Muscle of arm (tissue), 12 donors: Measurements from ENCODE around the gene TBC1D22A. TPM values are rescaled to one million over a fixed set of nuclear protein-coding genes. Genes with fewer than 3 reads are reported as not detected.
A peak's percentile ranks its signal among the peaks of the same experiment; 100 is the strongest.

Source experiments
- DNase-seq: peaks from one replicate; pipeline ENCODE4 v3.0.0-alpha.2; 2013
- polyA plus RNA-seq, 12 donors: library from polyadenylated mRNA; unstranded; fragments of 120-200 nt; gene quantifications; one replicate each; pipeline ENCODE4 v1.2.1, GENCODE V29; 2013; ENCODE audit not compliant: insufficient read length in 12 of 12

TBC1D22A gene
- polyA plus RNA-seq, 12 donors, result 10.3 to 18.0 (median 13.1) TPM; not detected in 1

DNA sequence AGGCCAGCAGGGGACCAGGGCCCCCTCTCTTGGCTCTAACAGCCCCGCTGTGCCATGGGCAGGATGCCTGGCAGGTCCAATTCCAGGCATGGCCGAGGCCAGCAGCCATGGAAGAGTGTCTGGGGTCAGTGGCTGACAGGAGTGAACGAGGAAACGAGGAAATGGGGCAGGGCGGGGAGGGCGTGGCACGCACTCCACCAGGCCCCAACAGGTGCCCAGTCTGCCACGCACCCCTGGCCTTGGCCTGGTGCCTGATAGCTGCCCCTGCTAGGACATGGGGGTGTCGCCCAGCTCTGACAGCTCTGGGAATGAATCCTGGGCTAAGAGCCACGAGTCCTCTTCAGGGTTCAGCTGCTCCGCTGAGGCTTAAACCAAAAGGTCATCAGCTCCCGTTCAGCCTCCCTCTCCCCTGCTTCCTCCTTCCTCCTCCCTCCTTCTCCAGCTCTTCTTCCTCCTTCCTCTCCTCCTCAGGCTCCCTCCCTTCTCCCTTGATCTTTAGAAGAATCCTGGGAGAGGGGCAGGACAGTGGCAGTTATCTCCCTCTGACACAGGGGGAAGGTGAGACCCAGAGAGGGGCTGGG, 11.5 kb upstream of the TBC1D22A start:
- DNase-seq, result no peak

GRCh38 chr22:46752286-46752987, 10.0 kb upstream of the TBC1D22A start:
- DNase-seq, result no peak

- DNase-seq, result no peak
These were observed 9.5 kb upstream of the TBC1D22A start for GRCh38 chr22:46752988-46753310.

DNA sequence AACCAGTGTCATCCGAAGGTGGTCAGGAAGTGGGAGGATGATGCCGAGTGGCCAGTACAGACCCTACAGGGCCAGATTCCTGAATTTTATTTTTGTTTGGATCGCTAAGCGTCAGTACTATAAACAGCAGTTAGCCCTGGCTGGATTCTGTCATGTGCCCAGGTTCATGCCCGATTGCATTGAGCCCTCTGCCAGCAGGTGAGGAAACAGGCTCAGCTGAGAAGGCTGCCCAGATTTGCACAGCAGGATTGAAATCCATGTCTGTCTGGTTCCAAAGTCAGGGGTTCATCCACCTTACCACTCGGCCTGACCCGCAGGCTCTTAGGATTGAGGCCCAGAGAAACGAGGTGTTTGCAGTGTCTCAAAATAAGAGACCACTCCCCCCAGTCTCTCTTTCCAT, 9.1 kb upstream of the TBC1D22A start:
- DNase-seq, result no peak

- no peak for DNase-seq
These were observed 8.7 kb upstream of the TBC1D22A start for GRCh38 chr22:46753761-46754109.

GRCh38 chr22:46754110-46754799, 8.2 kb upstream of the TBC1D22A start:
- peak; percentile 67 for DNase-seq

- DNase-seq, result no peak
These were observed 7.6 kb upstream of the TBC1D22A start for GRCh38 chr22:46754826-46755225.

DNA sequence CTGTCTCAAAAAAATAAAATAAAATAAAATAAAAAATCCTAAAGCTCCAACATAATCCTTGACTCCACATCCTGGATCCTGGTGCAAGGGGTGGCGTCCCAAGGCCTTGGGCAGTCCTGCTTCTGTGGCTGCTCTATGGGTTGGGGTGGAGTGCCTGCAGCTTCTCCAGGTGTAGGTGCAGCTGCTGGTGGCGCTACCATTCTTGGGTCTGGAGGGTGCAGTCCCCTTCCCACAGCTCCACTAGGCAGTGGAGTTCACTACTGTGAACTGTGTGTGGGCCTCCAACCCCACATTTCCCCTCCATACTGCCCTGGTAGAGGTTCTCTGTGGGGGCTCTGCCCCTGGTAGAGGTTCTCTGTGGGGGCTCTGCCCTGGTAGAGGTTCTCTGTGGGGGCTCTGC, 6.9 kb upstream of the TBC1D22A start:
- DNase-seq, result no peak

GRCh38 chr22:46756097-46756496, 6.4 kb upstream of the TBC1D22A start:
- no peak for DNase-seq

- DNase-seq, result no peak
These were observed 5.3 kb upstream of the TBC1D22A start for GRCh38 chr22:46757104-46757503.

DNA sequence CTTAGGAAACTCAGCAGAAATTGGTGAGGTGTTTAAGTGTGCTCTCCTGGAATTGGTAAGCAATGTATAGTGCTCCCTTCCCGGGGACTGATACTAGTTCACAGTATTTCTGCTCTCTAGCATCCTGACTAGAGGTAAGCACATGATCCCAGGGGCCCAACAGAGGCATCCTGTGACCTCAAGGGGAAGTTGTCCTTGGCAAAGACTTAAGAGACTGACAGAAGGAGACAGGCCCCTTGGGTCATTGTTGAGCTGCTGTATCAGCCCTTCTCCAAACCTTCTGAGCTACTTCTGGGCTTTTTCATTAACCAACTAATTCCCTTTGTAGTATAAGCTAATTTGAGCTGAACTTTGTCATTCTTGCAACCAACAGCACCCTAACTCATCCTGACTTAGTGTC, 4.3 kb upstream of the TBC1D22A start:
- DNase-seq, result no peak

- DNase-seq, result no peak
These were observed 3.6 kb upstream of the TBC1D22A start for GRCh38 chr22:46758867-46759290.

- no peak for DNase-seq
These were observed 1.4 kb upstream of the TBC1D22A start for GRCh38 chr22:46761017-46761416.

DNA sequence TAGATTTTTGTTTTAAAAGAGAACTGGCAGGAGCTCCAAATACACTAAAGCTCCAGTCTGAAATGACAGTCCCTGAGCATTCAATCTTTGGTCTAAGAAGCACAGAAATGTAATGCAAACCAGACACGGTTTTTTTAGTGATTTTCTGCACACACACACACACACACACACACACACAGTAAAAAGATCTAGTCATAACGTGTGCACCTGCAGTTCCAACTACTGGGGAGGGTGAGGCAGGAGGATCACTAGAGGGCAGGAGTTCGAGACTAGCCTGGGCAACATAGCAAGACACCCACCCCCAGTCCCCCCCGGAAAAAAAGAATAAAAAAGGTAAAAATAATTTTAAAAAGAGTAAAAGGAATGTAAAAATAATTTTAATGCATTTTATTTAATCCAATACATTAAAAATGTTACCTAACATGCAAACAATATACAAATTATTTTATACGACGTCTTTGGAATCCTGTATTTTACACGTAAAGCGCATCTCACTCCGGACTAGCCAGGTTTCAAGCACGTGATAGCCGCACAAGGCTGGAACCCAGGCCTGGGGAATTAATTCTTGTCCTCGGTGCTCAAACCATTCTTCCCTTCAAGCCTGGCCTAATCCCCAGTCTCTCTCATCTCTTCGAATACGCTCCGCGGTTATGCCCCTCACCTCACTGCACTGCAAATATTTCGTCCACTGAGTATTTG, 762 bp upstream of the TBC1D22A start:
- no peak for DNase-seq

- DNase-seq, result no peak
These were observed 728 bp downstream of the TBC1D22A start for GRCh38 chr22:46763051-46763705.

- DNase-seq, result no peak
These were observed 1.8 kb downstream of the TBC1D22A start for GRCh38 chr22:46764140-46764680.

DNA sequence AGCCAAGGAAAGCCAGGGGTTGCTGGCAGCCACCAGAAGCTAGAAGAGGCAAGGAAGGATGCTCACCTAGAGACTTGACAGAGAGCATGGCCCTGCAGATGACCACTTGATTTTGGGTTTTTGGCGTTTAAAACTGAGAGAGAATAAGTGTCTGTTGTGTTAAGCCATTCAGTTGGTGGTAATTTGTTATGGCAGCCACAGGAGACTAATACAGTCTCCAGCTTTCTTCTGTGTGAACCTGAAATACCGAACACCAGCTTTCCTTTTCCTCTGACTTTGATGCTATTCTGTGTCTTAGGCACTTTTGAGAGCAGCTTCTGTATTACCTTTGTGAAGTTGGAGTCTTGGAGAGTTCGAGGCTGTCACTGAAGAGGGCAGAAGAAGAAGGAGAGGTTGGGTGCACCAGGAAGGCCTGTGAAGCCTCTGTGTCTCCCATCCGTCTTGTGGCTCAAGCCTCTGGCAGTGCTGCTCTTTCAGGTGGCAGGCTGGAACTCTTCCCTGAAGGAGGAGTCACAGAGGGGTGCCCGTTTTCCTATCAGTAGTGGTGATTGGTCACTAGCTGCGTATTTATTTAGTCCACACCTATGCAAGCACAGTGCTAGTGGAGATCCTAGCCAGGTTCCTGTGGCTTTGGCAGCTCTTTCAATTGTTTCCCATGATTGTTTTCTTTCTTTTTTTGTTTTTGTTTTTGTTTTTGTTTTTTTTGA, 2.5 kb downstream of the TBC1D22A start:
- no peak for DNase-seq

DNA sequence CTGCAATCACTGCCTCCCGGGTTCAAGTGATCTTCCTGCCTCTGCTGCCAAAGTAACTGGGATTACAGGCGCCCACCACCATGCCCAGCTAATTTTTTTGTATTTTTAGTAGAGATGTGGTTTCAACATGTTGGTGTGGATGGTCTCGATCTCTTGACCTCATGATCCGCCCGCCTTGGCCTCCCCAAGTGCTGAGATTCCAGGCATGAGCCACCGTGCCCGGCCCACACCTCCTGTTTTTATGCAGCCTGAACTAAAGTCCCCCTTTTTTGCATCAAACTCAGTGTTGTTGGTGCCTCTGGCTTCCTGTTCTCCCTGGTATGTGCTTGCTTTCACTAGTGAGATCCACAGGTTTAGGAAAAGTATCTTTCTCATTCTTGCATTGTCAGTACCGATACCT, 4.2 kb downstream of the TBC1D22A start:
- DNase-seq, result no peak

- no peak for DNase-seq
These were observed 5.0 kb downstream of the TBC1D22A start for GRCh38 chr22:46767249-46767985.

- DNase-seq, result no peak
These were observed 6.8 kb downstream of the TBC1D22A start for GRCh38 chr22:46769191-46769675.
